Measurements from ENCODE around the gene LIPC.

- TF ChIP-seq CTCF (IDR thresholded peaks at IDR 0.05; ENCODE audit: extremely low read depth in 1 of 2, insufficient read depth in 1 of 2, low read depth in 1 of 2, low read length in 2 of 2) = no peak
- TF ChIP-seq EZH2 (IDR thresholded peaks at IDR 0.05; ENCODE audit: borderline replicate concordance, low read depth, low read length, severe bottlenecking) = no peak
- no peak for TF ChIP-seq POLR2A (IDR thresholded peaks at IDR 0.05; ENCODE audit: low read depth, low read length)
- TF ChIP-seq POLR2AphosphoS5 (IDR thresholded peaks at IDR 0.05; ENCODE audit: insufficient read depth, low read depth, low read length) = no peak
- no peak for TF ChIP-seq GATA2 (IDR thresholded peaks at IDR 0.05; ENCODE audit: insufficient read depth, insufficient read length, low read depth, low read length)
- no peak for TF ChIP-seq FOS (IDR thresholded peaks at IDR 0.05; ENCODE audit: borderline replicate concordance, insufficient read depth, low read length)
These were observed 65.4 kb downstream of the LIPC start for GRCh38 chr15:58497046-58497785.

Data from endothelial cell of umbilical vein (primary cell).